Mesenchymal stem cell (in vitro differentiated cells and primary cell): ENCODE results near the gene ISG20L2.
A peak's percentile ranks its signal among the peaks of the same experiment; 100 is the strongest.

ENCODE experiments used
- DNase-seq: peaks from one replicate; pipeline ENCODE4 v3.0.0-alpha.2; 2013
- H2AFZ ChIP-seq: one replicate; pipeline ENCODE4 v1.6.1; 2013; ENCODE audit warnings: low read depth, mild to moderate bottlenecking, control low read depth, inconsistent platforms, low read length, moderate library complexity
- H2AK5ac ChIP-seq: 2 replicates; pipeline ENCODE4 v1.6.1; 2013; ENCODE audit warnings: low read length, moderate library complexity, mild to moderate bottlenecking, inconsistent platforms; ENCODE audit not compliant: severe bottlenecking
- H2BK120ac ChIP-seq: one replicate; pipeline ENCODE4 v1.6.1; 2013; ENCODE audit warnings: low read depth, mild to moderate bottlenecking, inconsistent platforms, low read length, moderate library complexity
- H2BK12ac ChIP-seq, 2 experiments: one replicate each; pipeline ENCODE4 v1.6.1; 2013; ENCODE audit warnings: inconsistent platforms in 2 of 2, low read length in 2 of 2, mild to moderate bottlenecking in 2 of 2, moderate library complexity in 2 of 2, control low read depth in 1 of 2
- H2BK15ac ChIP-seq: one replicate; pipeline ENCODE4 v1.6.1; 2013; ENCODE audit warnings: mild to moderate bottlenecking, low read depth, inconsistent platforms; ENCODE audit not compliant: poor library complexity, severe bottlenecking
- H2BK5ac ChIP-seq: 2 replicates; pipeline ENCODE4 v1.6.1; 2013; ENCODE audit warnings: low read depth, mild to moderate bottlenecking, low read length, control low read depth, inconsistent platforms; ENCODE audit not compliant: poor library complexity, severe bottlenecking
- H3K14ac ChIP-seq, 2 experiments: one replicate each; pipeline ENCODE4 v1.6.1; 2013; ENCODE audit warnings: inconsistent platforms in 2 of 2, low read length in 2 of 2, control low read depth in 1 of 2, mild to moderate bottlenecking in 1 of 2, moderate library complexity in 1 of 2
- H3K18ac ChIP-seq, 2 experiments: one replicate each; pipeline ENCODE4 v1.6.1; 2013; ENCODE audit warnings: inconsistent platforms in 2 of 2, low read length in 2 of 2, control low read depth in 1 of 2, low read depth in 1 of 2, mild to moderate bottlenecking in 1 of 2
- H3K23ac ChIP-seq, 2 experiments: one replicate each; pipeline ENCODE4 v1.6.1; 2013; ENCODE audit warnings: inconsistent platforms in 2 of 2, low read length in 2 of 2, mild to moderate bottlenecking in 2 of 2, moderate library complexity in 2 of 2, control low read depth in 1 of 2
- H3K27ac ChIP-seq: 2 replicates; pipeline ENCODE4 v1.5.1; 2013; ENCODE audit warnings: mild to moderate bottlenecking, moderate library complexity, low read length, control low read depth, inconsistent platforms; ENCODE audit not compliant: poor library complexity, severe bottlenecking
- H3K27me3 ChIP-seq, 2 experiments: 2 replicates each; pipeline versions ENCODE4 v1.6.1 to v1.7.0; 2013; ENCODE audit warnings: low read length in 2 of 2, mild to moderate bottlenecking in 2 of 2, moderate library complexity in 2 of 2, control low read depth in 1 of 2, inconsistent platforms in 1 of 2; ENCODE audit not compliant: control insufficient read depth in 1 of 2, insufficient read depth in 1 of 2
- H3K36me3 ChIP-seq, 2 experiments: 2 replicates each; pipeline versions ENCODE4 v1.6.1 to v1.7.0; 2013; ENCODE audit warnings: low read length in 2 of 2, control low read depth in 1 of 2, inconsistent platforms in 1 of 2, low read depth in 1 of 2, mild to moderate bottlenecking in 1 of 2; ENCODE audit not compliant: insufficient read depth in 2 of 2, control insufficient read depth in 1 of 2
- H3K4ac ChIP-seq, 2 experiments: one replicate each; pipeline ENCODE4 v1.6.1; 2013; ENCODE audit warnings: inconsistent platforms in 2 of 2, low read length in 2 of 2, mild to moderate bottlenecking in 2 of 2, moderate library complexity in 2 of 2, control low read depth in 1 of 2, low read depth in 1 of 2
- H3K4me1 ChIP-seq: 2 replicates; pipeline ENCODE4 v1.6.1; 2013; ENCODE audit warnings: low read depth, low read length, control low read depth; ENCODE audit not compliant: control insufficient read depth, insufficient read depth
- H3K4me2 ChIP-seq: 2 replicates; pipeline ENCODE4 v1.6.1; 2013; ENCODE audit warnings: low read length, mild to moderate bottlenecking, inconsistent platforms; ENCODE audit not compliant: poor library complexity, severe bottlenecking
- H3K4me3 ChIP-seq, 2 experiments: 2 replicates each; pipeline versions ENCODE4 v1.5.1 to v1.7.0; 2013; ENCODE audit warnings: low read length in 2 of 2, mild to moderate bottlenecking in 2 of 2, control low read depth in 1 of 2, low read depth in 1 of 2; ENCODE audit not compliant: insufficient read depth in 1 of 2
- H3K79me1 ChIP-seq: replicated peaks from 2 replicates; pipeline ENCODE4 v1.6.1; 2013; ENCODE audit warnings: mild to moderate bottlenecking, control low read depth, low read length, inconsistent platforms; ENCODE audit not compliant: poor library complexity, severe bottlenecking
- H3K9ac ChIP-seq: 2 replicates; pipeline ENCODE4 v1.7.0; 2013; ENCODE audit warnings: mild to moderate bottlenecking, low read length, moderate library complexity
- H3K9me3 ChIP-seq: 2 replicates; pipeline ENCODE4 v1.7.0; 2013; ENCODE audit warnings: mild to moderate bottlenecking, low read length; ENCODE audit not compliant: control insufficient read depth
- H4K8ac ChIP-seq: one replicate; pipeline ENCODE4 v1.6.1; 2013; ENCODE audit warnings: inconsistent platforms, mild to moderate bottlenecking, low read length, moderate library complexity
- H4K91ac ChIP-seq: one replicate; pipeline ENCODE4 v1.6.1; 2013; ENCODE audit warnings: mild to moderate bottlenecking, low read length, inconsistent platforms
- WGBS: methylation state at CpG from one replicate; pipeline ENCODE4 v1.1.7; 2013; ENCODE audit warnings: mixed read lengths; 5-methylcytosine and 5-hydroxymethylcytosine counted together

ISG20L2 gene

DNA sequence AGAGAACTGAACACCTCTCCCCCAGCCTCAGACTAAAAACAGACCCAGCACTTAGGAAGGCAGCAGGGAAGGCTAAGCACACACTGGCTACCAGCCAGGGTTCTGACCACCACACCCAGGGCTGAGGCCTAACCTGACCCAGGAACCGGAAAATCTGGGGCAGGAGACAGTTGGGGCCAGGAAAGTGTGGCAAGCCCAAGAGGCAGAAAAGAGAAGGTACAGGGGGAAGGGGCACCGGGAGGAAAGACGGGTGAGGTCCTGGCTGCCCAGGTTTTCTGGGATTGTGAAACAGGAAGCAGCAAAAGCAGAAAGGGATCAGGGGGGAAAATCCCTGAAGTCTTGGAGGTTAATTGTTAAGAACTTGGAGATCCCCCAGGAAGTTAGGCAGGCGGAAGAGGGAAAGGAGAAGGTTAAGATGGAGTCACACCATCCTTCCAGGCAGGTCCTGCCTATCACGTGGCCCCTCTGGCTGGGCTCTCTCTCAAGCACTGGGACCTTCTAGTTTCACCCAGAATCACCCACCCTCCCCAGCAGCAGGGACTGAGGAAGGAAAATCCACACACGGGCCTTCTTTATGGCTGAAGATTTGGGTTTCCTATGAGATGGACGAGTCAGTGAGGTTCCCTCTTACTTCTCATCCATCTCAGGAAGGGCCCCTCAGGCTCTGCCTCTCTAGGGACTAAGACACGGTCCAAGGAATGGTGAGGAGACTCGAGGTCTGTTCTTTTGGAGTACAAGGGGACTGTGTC lies 20.3 kb upstream of the ISG20L2 start:
- Histone ChIP-seq H4K91ac (peak overlapping the region; percentile 87), H2BK5ac (peak overlapping the region; percentile 85), H3K36me3 (peaks cover 17 to 24% of the 10 kb centered on the region in 2 experiments), H2BK15ac (peak overlapping the region; percentile 86), H2AK5ac (peak overlapping the region; percentile 99), H2BK120ac (peak overlapping the region; percentile 98), H3K27me3 (no peaks in the 10 kb centered on the region), H2AFZ (no peak overlapping the region), H3K4ac (peak overlapping the region; percentile 83 to 96), H3K4me2 (peak overlapping the region; percentile 90), H3K9ac (peak overlapping the region; percentile 94), H2BK12ac (peak overlapping the region; percentile 96 to 99), H3K4me3 (peak overlapping the region in 1 of 2 experiments; percentile 90), H3K9me3 (no peaks in the 10 kb centered on the region), H3K4me1 (peaks cover 46% of the 10 kb centered on the region), H3K14ac (peak overlapping the region in 1 of 2 experiments; percentile 53), H4K8ac (peak overlapping the region; percentile 97), H3K23ac (peak overlapping the region in 1 of 2 experiments; percentile 85), H3K79me1 (peaks cover 3% of the 10 kb centered on the region), H3K27ac (peak overlapping the region; percentile 90), H3K18ac (peak overlapping the region; percentile 94 to 98)
- peak; percentile 93 for DNase-seq
- 37% methylated on average over 6 of the region's 9 CpGs for WGBS

DNA sequence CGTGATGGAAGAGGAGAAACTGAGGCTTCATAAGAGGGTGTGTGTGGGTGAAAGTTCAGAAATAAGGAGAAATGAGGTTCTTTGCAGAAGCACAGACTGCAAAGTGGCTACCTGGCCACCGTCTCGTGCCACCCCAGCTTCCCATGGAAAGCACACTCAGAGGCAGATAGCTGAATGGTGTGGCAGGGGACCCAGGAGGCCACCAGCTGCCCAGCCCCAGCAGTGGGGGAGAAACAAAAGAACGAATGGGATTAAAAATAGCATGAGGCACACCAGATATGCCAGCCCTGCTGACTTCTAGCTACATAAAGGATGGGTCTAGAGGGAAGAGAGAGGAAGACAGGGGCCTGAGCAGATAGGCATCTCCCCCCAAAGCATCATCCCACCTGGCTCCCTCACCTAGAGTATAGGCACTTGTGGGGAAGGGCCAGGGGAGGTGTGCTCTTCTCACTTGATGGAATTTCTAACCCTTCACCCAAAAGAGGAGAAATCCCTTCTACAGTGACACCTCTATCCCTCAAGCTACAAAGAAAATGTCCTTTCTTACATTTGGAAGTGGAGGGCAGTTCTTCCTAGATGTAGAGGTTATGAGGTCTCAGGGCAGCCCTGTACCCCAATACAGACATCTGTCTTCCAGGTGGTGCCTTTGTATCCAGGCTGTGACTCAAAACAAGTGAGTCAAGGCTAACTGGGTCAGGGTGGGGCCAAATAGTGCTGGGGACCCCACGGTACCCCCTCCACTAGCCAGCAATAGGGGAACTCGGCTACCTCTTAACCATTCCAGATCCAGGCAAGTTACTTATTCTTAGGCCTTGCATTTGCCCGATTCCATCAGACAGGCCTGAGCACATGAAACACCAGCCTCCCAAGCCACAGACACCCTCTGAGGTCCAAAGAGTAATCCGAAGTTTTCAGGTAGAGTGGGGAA lies 19.4 kb upstream of the ISG20L2 start:
- Histone ChIP-seq H3K4me2 (peak overlapping the region; percentile 90), H3K36me3 (peaks cover 25 to 32% of the 10 kb centered on the region in 2 experiments), H3K79me1 (peaks cover 4% of the 10 kb centered on the region), H3K4me3 (peak overlapping the region in 1 of 2 experiments; percentile 90), H2BK15ac (peak overlapping the region; percentile 84), H3K23ac (peak overlapping the region in 1 of 2 experiments; percentile 51), H3K27me3 (no peaks in the 10 kb centered on the region), H3K27ac (peak overlapping the region; percentile 90), H2AFZ (no peak overlapping the region), H3K4me1 (peaks cover 45% of the 10 kb centered on the region), H3K9me3 (no peaks in the 10 kb centered on the region), H2BK12ac (peak overlapping the region; percentile 76 to 96), H2BK5ac (peak overlapping the region; percentile 91), H3K9ac (peak overlapping the region; percentile 94), H2AK5ac (peak overlapping the region; percentile 99), H4K8ac (peak overlapping the region; percentile 97), H3K18ac (peak overlapping the region; percentile 94 to 98), H3K4ac (peak overlapping the region; percentile 83 to 96), H4K91ac (peak overlapping the region; percentile 92), H3K14ac (peak overlapping the region in 1 of 2 experiments; percentile 90), H2BK120ac (peak overlapping the region; percentile 98)
- peak; percentile 40 for DNase-seq
- 40% methylated on average over 8 of the region's 8 CpGs for WGBS

DNA sequence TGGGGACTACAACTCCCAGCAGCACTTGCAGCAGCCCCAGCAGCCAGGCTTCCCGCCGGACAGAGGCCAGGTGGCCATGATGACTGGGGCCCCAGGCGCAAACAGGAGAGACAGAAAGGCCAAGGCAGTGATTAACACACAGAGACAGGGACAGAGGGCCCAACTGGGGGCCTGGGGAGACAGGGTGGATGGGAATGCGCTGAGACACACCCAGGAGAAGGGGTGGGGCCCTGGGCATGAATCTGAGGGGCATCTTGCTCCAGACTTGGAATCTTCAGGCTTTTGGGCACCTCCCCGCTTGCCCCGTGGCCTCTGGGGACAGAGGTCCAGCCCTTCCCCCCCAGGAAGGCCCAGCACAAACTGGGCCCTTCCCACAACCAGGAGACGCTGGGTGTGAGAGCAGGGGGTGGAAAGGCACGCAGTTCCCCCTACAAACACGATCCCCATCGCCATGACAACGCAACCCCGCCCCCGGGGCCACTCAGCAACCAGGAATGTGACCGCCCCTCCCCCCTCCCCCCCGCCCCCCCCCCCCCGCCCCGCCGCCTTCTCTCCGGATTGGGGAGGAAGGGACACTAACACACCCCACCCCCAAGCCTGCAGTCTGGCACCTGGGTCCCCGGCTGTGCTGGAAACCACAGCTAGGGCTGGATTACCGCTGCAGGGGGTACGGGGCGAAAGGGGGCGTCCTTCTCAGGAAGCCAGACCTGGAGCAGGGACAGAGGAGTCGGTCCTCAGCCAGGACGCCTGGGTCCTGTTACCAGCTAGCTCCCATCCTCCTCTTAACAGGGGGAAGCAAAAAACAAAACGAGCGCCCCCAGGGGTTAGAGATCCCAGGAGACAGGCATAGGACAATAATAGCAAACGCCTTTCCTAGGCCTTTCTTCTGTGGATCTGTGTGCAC lies 18.4 kb upstream of the ISG20L2 start:
- Histone ChIP-seq H3K4me1 (peaks cover 42% of the 10 kb centered on the region), H3K27me3 (no peaks in the 10 kb centered on the region), H2AFZ (no peak overlapping the region), H2BK12ac (peak overlapping the region; percentile 76 to 96), H3K9me3 (no peaks in the 10 kb centered on the region), H3K79me1 (peaks cover 7% of the 10 kb centered on the region), H3K27ac (peak overlapping the region; percentile 100), H4K8ac (peak overlapping the region; percentile 97), H3K23ac (peak overlapping the region in 1 of 2 experiments; percentile 93), H3K4ac (peak overlapping the region; percentile 94 to 98), H3K4me3 (peak overlapping the region; percentile 39 to 90), H3K9ac (peak overlapping the region; percentile 99), H4K91ac (peak overlapping the region; percentile 100), H2AK5ac (peak overlapping the region; percentile 99), H2BK5ac (peak overlapping the region; percentile 97), H3K14ac (peak overlapping the region in 1 of 2 experiments; percentile 86), H2BK120ac (peak overlapping the region; percentile 98), H3K36me3 (peaks cover 36 to 41% of the 10 kb centered on the region in 2 experiments), H2BK15ac (no peak overlapping the region), H3K18ac (peak overlapping the region; percentile 94 to 98), H3K4me2 (peak overlapping the region; percentile 94)
- WGBS, result 0% methylated on average over 15 of the region's 29 CpGs
- peak; percentile 97 for DNase-seq
